Keratinocyte (primary cell): ENCODE measurements around the gene SUPT16H. TPM values are rescaled to one million over a fixed set of nuclear protein-coding genes. Genes with fewer than 3 reads are reported as not detected.

ENCODE experiments used
- DNase-seq: peaks from one replicate; pipeline ENCODE4 v3.0.0-alpha.2; 2011; ENCODE audit warnings: low read depth, missing footprints, low spot score
- FAIRE-seq: peaks from 2 replicates; lab custom pipeline; 2011; peaks lifted over from hg19 to GRCh38; lab: Jason Lieb, UNC
- H2AFZ ChIP-seq: 2 replicates; pipeline ENCODE4 v1.6.0; 2012; ENCODE audit warnings: low read length, control low read depth, inconsistent platforms; ENCODE audit not compliant: control insufficient read depth
- H3K27ac ChIP-seq: 2 replicates; pipeline ENCODE4 v1.5.1; 2011; ENCODE audit warnings: low read length; ENCODE audit not compliant: control insufficient read depth, insufficient read depth
- H3K27me3 ChIP-seq: 3 replicates; pipeline ENCODE4 v1.6.0; 2011; ENCODE audit warnings: low read length; ENCODE audit not compliant: control insufficient read depth, insufficient read depth; ENCODE audit errors: extremely low read depth
- H3K36me3 ChIP-seq, 2 experiments: 2 replicates in 1 of 2; 3 replicates in 1 of 2; pipeline ENCODE4 v1.5.1; 2011; ENCODE audit warnings: low read length in 2 of 2, mild to moderate bottlenecking in 1 of 2; ENCODE audit not compliant: control insufficient read depth in 2 of 2, insufficient read depth in 2 of 2; ENCODE audit errors: extremely low read depth in 1 of 2
- H3K4me1 ChIP-seq: 3 replicates; pipeline ENCODE4 v1.5.1; 2011; ENCODE audit warnings: low read length; ENCODE audit not compliant: control insufficient read depth, insufficient read depth; ENCODE audit errors: extremely low read depth
- H3K4me2 ChIP-seq: 3 replicates; pipeline ENCODE4 v1.6.0; 2011; ENCODE audit warnings: low read depth, low read length; ENCODE audit not compliant: control insufficient read depth, insufficient read depth; ENCODE audit errors: extremely low read depth
- H3K4me3 ChIP-seq, 3 experiments: fragments of 200-600 bp in 1 of 3; sonication (generic) in 1 of 3; 2 replicates in 2 of 3; 3 replicates in 1 of 3; pipeline ENCODE4 v1.5.1; 2011 to 2016; ENCODE audit warnings: low read length in 3 of 3, mild to moderate bottlenecking in 3 of 3, control low read depth in 2 of 3, inconsistent platforms in 1 of 3, low read depth in 1 of 3, mixed read lengths in 1 of 3, mixed run types in 1 of 3, moderate library complexity in 1 of 3; ENCODE audit not compliant: control insufficient read depth in 2 of 3, insufficient read depth in 2 of 3; ENCODE audit errors: extremely low read depth in 1 of 3
- H3K79me2 ChIP-seq: 2 replicates; pipeline ENCODE4 v1.6.0; 2012; ENCODE audit warnings: low read length; ENCODE audit not compliant: control insufficient read depth, insufficient read depth
- H3K9ac ChIP-seq: 3 replicates; pipeline ENCODE4 v1.6.0; 2011; ENCODE audit warnings: low read length; ENCODE audit not compliant: control insufficient read depth, insufficient read depth; ENCODE audit errors: extremely low read depth
- H3K9me1 ChIP-seq: 3 replicates; pipeline ENCODE4 v1.6.0; 2011; ENCODE audit warnings: low read length; ENCODE audit not compliant: control insufficient read depth, insufficient read depth; ENCODE audit errors: extremely low read depth
- H3K9me3 ChIP-seq: 2 replicates; pipeline ENCODE4 v1.5.1; 2012; ENCODE audit warnings: low read depth, low read length; ENCODE audit not compliant: control insufficient read depth
- H4K20me1 ChIP-seq: 3 replicates; pipeline ENCODE4 v1.6.0; 2011; ENCODE audit warnings: low read length; ENCODE audit not compliant: control insufficient read depth, insufficient read depth; ENCODE audit errors: extremely low read depth
- EZH2 ChIP-seq: IDR thresholded peaks from one replicate; pipeline ENCODE4 v1.6.1; 2012; ENCODE audit warnings: inconsistent platforms, mild to moderate bottlenecking, low read length, moderate library complexity
- dilution Hi-C: fragments of 300-500 bp; cut with MboI; formaldehyde crosslinking; loops from one replicate; pipeline ENCODE4 v1.7.0; 2020; ENCODE audit warnings: low sequenced_read_pairs; ENCODE audit not compliant: extremely low pct_ligation_motif_present
- polyA plus RNA-seq, 5 experiments: library from polyadenylated mRNA; depleted of rRNA in 3 of 5; stranded (reverse) in 3 of 5; stranded (forward) in 1 of 5; unstranded in 1 of 5; fragments of >200 nt; gene quantifications; 1 replicate in 1 of 5; 2 replicates in 3 of 5; 3 replicates in 1 of 5; pipeline versions ENCODE4 v1.2.1 to v1.2.3, GENCODE V29; 2011 to 2012; ENCODE audit warnings: missing spikeins in 2 of 5, low read depth in 1 of 5, low replicate concordance in 1 of 5
- TF ChIP-seq, protein P1 (sequence below), 3 experiments: IDR thresholded peaks in 1 of 3; conservative IDR thresholded peaks in 1 of 3; optimal IDR thresholded peaks in 1 of 3; 2 replicates in 2 of 3; 3 replicates in 1 of 3; pipeline versions ENCODE3 to v1.5.1; 2011; ENCODE audit warnings: low read length in 3 of 3, mild to moderate bottlenecking in 3 of 3, moderate library complexity in 2 of 3, control low read depth in 1 of 3, inconsistent platforms in 1 of 3; ENCODE audit not compliant: insufficient read depth in 2 of 3; ENCODE audit errors: extremely low read depth in 1 of 3

Gene SUPT16H
- polyA plus RNA-seq, 1 donor (not counting 4 experiments of a cell fraction or from before 2014, with no cell fraction given) = 79.4 TPM

DNA sequence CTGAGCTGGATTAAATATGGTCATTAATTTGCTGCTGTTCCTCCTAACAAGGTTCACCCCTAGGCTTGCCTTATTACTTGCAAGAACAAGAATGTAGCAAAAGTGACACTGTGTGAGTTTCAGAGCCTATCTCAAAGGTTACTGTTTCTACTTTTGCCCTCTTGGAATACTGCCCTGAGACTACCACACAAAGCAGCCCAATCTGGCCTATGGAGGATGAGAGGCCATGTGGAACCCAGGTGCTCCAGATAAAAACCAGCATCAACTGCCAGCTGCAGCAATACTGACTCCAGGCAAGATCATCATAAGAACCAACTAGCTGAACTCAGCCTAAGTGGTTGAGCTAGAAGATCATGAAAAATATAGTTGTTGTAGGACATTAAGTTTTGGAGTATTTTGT is 22.4 kb upstream of the SUPT16H start:
- H3K9ac ChIP-seq = no peak overlapping the region
- H3K4me2 ChIP-seq = no peak overlapping the region
- peaks cover 41 to 55% of the 10 kb centered on the region in 2 experiments for H3K36me3 ChIP-seq
- DNase-seq = no peak
- H2AFZ ChIP-seq = no peak overlapping the region
- H3K27me3 ChIP-seq = no peaks in the 10 kb centered on the region
- TF ChIP-seq EZH2 = no peak
- TF ChIP-seq, protein P1, sequence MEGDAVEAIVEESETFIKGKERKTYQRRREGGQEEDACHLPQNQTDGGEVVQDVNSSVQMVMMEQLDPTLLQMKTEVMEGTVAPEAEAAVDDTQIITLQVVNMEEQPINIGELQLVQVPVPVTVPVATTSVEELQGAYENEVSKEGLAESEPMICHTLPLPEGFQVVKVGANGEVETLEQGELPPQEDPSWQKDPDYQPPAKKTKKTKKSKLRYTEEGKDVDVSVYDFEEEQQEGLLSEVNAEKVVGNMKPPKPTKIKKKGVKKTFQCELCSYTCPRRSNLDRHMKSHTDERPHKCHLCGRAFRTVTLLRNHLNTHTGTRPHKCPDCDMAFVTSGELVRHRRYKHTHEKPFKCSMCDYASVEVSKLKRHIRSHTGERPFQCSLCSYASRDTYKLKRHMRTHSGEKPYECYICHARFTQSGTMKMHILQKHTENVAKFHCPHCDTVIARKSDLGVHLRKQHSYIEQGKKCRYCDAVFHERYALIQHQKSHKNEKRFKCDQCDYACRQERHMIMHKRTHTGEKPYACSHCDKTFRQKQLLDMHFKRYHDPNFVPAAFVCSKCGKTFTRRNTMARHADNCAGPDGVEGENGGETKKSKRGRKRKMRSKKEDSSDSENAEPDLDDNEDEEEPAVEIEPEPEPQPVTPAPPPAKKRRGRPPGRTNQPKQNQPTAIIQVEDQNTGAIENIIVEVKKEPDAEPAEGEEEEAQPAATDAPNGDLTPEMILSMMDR (optimal IDR thresholded peaks at IDR 0.05 in 1 of 3, IDR thresholded peaks at IDR 0.05 in 1 of 3, conservative IDR thresholded peaks at IDR 0.05 in 1 of 3; ENCODE audit: extremely low read depth in 1 of 3, insufficient read depth in 2 of 3, low read length in 3 of 3) = no peak
- H3K9me3 ChIP-seq = no peaks in the 10 kb centered on the region
- dilution Hi-C loops = no loop called here
- H3K9me1 ChIP-seq = no peaks in the 10 kb centered on the region
- no peaks in the 10 kb centered on the region for H4K20me1 ChIP-seq
- no peak for FAIRE-seq
- H3K27ac ChIP-seq = no peak overlapping the region
- H3K79me2 ChIP-seq = no peaks in the 10 kb centered on the region
- H3K4me3 ChIP-seq = no peak overlapping the region
- no peaks in the 10 kb centered on the region for H3K4me1 ChIP-seq

DNA sequence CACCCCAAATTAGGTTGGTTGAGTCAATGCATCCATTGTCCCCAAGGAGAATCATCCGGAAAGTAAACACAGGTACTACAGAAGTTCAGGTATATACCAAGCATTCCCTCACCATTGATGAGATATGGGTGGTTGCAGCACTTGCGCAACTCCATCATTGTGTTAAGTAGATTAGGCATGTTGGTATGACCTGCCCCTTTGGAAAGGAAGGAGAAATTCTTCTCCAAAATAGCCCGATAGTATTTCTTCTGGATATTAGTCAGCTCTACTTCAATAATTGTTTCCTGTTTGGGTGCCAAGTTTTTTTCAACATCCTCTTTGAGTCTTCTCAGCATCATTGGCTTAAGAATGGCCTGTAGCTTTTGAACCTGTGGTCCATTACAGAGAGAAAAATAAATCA is 21.3 kb upstream of the SUPT16H start:
- DNase-seq = no peak
- H3K36me3 ChIP-seq = peaks cover 47 to 63% of the 10 kb centered on the region in 2 experiments
- no peaks in the 10 kb centered on the region for H3K9me1 ChIP-seq
- no peak for FAIRE-seq
- TF ChIP-seq EZH2 = no peak
- TF ChIP-seq, protein P1 (optimal IDR thresholded peaks at IDR 0.05 in 1 of 3, IDR thresholded peaks at IDR 0.05 in 1 of 3, conservative IDR thresholded peaks at IDR 0.05 in 1 of 3; ENCODE audit: extremely low read depth in 1 of 3, insufficient read depth in 2 of 3, low read length in 3 of 3) = no peak
- H3K27ac ChIP-seq = no peak overlapping the region
- no peaks in the 10 kb centered on the region for H3K9me3 ChIP-seq
- H2AFZ ChIP-seq = no peak overlapping the region
- no peak overlapping the region for H3K9ac ChIP-seq
- H3K4me1 ChIP-seq = no peaks in the 10 kb centered on the region
- H3K79me2 ChIP-seq = no peaks in the 10 kb centered on the region
- H3K4me3 ChIP-seq = no peak overlapping the region
- dilution Hi-C loops = no loop called here
- H3K27me3 ChIP-seq = no peaks in the 10 kb centered on the region
- H4K20me1 ChIP-seq = no peaks in the 10 kb centered on the region
- no peak overlapping the region for H3K4me2 ChIP-seq
